Measurements from ENCODE around the gene MOCOS. TPM values are rescaled to one million over a fixed set of nuclear protein-coding genes. Genes with fewer than 3 reads are reported as not detected.

The MOCOS gene
- total RNA-seq, 1 experiment from 2014 or later: 4.2 TPM

DNA sequence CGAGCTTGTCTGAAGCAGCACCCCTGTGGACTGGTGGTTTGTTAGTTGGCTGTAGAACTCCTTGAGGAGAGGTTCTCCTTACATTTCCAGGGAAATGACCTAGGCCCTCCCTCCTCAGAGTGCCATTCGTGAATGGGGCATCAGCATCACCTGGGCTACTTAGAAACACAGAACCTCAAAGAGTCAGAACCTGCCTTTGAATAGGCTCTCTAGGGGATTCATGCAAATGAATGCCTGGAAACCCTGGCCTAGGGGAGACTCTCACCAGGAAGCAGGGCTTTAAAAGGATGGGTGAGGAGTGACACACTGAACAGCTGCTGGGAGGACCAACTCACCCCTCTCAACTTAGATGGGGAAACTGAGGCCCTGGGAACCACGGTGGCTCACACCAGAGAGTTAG lies 2.1 kb upstream of the MOCOS start (continued):
- TF ChIP-seq, protein P1, sequence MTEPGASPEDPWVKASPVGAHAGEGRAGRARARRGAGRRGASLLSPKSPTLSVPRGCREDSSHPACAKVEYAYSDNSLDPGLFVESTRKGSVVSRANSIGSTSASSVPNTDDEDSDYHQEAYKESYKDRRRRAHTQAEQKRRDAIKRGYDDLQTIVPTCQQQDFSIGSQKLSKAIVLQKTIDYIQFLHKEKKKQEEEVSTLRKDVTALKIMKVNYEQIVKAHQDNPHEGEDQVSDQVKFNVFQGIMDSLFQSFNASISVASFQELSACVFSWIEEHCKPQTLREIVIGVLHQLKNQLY (CRISPR knock-in tag; IDR thresholded peaks at IDR 0.05): no peak
- TF ChIP-seq, protein P2, sequence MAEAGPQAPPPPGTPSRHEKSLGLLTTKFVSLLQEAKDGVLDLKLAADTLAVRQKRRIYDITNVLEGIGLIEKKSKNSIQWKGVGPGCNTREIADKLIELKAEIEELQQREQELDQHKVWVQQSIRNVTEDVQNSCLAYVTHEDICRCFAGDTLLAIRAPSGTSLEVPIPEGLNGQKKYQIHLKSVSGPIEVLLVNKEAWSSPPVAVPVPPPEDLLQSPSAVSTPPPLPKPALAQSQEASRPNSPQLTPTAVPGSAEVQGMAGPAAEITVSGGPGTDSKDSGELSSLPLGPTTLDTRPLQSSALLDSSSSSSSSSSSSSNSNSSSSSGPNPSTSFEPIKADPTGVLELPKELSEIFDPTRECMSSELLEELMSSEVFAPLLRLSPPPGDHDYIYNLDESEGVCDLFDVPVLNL (CRISPR knock-in tag; IDR thresholded peaks at IDR 0.05; ENCODE audit: borderline replicate concordance, low read depth): no peak
- TF ChIP-seq, protein P3, sequence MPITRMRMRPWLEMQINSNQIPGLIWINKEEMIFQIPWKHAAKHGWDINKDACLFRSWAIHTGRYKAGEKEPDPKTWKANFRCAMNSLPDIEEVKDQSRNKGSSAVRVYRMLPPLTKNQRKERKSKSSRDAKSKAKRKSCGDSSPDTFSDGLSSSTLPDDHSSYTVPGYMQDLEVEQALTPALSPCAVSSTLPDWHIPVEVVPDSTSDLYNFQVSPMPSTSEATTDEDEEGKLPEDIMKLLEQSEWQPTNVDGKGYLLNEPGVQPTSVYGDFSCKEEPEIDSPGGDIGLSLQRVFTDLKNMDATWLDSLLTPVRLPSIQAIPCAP (CRISPR knock-in tag; IDR thresholded peaks at IDR 0.05): no peak
- TF ChIP-seq OVOL2 (CRISPR knock-in tag; IDR thresholded peaks at IDR 0.05; ENCODE audit: borderline replicate concordance): no peak
- TF ChIP-seq, protein P4, sequence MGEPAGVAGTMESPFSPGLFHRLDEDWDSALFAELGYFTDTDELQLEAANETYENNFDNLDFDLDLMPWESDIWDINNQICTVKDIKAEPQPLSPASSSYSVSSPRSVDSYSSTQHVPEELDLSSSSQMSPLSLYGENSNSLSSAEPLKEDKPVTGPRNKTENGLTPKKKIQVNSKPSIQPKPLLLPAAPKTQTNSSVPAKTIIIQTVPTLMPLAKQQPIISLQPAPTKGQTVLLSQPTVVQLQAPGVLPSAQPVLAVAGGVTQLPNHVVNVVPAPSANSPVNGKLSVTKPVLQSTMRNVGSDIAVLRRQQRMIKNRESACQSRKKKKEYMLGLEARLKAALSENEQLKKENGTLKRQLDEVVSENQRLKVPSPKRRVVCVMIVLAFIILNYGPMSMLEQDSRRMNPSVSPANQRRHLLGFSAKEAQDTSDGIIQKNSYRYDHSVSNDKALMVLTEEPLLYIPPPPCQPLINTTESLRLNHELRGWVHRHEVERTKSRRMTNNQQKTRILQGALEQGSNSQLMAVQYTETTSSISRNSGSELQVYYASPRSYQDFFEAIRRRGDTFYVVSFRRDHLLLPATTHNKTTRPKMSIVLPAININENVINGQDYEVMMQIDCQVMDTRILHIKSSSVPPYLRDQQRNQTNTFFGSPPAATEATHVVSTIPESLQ (CRISPR knock-in tag; IDR thresholded peaks at IDR 0.05): no peak

DNA sequence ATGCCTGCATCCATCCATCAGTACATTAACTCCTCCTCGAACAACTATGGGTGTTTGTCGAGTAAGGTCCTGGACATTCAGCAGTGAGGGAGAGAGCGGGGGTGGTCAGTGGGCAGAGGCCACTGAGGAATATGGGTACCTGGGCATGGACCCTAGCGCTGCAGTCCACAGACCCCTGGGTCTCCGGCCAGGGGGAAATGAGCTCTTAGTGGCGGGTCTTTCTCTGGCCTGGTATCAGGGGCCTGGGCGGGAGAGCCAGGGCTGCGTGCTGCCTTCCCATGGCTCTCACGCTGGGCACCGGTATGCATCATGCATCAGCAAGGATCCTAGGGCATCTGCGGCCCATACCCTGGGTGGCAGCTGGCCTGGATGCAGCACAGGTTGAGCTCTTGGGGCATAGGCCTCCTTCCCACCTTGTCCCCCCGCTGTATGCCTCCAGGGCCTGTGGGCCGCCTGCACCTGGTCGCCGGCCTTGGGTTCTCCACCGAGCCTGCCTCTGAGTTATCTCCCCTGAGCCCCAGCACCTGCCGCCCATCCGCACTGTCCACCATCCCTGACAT lies 1.3 kb upstream of the MOCOS start:
- Mint-ChIP-seq H3K36me3 (no peaks in the 10 kb centered on the region), H3K9me3 (no peaks in the 10 kb centered on the region), H3K4me3 (peak overlapping the region; percentile 80), H3K4me1 (peaks cover 23% of the 10 kb centered on the region), H3K27me3 (ENCODE audit: low read depth) (peaks cover 51% of the 10 kb centered on the region), H3K27ac (no peak overlapping the region)
- DNase-seq (ENCODE audit: low spot score) (no peak), ATAC-seq (peak; percentile 7)
- TF ChIP-seq ESRRA (CRISPR knock-in tag; IDR thresholded peaks at IDR 0.05; ENCODE audit: borderline replicate concordance): 0 out of 2 replicates have a peak, but pooled peaks have one; percentile 32
- no peak for TF ChIP-seq ZNF396 (CRISPR knock-in tag; IDR thresholded peaks at IDR 0.05; ENCODE audit: borderline replicate concordance)
- ChIA-PET POLR2A (interaction anchor here (0.6 kb wide), 1 partner anchor 539 kb away, joined by 3 read pairs; no protein-coding TSS in a partner anchor), CTCF (interaction anchor here (1.0 kb wide), 1 partner anchor 502 kb away, joined by 3 read pairs; no protein-coding TSS in a partner anchor)

DNA sequence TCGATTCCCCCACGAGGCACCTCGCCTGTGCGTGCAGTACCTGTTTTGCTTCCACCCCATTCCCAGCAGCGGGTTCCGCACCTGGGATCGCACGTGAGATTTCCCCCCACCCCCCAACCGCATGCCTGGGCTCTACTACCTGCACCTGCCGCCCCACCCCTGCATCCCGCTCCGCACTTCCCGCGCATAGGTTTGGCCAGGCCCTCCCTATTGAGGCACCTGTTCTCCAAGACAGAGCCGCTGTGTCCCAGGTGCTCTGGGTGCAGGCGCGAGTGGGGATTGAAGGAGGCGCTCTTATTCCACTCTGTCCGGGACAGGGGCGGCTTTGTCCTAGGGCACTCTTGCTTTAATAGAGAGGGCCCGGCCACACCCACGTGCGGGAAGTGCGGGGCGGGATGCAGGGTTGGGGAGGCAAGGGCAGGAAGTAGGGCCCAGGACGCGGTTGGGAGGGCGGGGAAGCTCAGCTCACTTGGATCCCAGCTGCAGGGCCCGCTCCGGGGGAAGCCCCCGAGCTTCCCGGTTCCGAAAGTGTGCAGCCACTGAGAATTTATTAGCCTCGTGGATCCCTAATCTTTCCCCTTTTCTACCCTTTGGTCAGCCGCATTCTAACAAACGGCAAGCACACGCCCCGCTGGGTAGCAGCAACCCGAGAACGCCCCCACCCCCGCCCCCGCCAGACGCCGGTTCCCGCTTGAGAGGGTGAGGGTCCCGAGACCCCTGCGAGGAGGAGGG lies 670 bp upstream of the MOCOS start:
- CTCF ChIA-PET: interaction anchor here (1.0 to 4.6 kb wide), 2 partner anchors 97 to 501 kb away, joined by 3 to 29 read pairs; no protein-coding TSS in a partner anchor
- no peaks in the 10 kb centered on the region for H3K9me3 Mint-ChIP-seq
- TF ChIP-seq, protein P5, sequence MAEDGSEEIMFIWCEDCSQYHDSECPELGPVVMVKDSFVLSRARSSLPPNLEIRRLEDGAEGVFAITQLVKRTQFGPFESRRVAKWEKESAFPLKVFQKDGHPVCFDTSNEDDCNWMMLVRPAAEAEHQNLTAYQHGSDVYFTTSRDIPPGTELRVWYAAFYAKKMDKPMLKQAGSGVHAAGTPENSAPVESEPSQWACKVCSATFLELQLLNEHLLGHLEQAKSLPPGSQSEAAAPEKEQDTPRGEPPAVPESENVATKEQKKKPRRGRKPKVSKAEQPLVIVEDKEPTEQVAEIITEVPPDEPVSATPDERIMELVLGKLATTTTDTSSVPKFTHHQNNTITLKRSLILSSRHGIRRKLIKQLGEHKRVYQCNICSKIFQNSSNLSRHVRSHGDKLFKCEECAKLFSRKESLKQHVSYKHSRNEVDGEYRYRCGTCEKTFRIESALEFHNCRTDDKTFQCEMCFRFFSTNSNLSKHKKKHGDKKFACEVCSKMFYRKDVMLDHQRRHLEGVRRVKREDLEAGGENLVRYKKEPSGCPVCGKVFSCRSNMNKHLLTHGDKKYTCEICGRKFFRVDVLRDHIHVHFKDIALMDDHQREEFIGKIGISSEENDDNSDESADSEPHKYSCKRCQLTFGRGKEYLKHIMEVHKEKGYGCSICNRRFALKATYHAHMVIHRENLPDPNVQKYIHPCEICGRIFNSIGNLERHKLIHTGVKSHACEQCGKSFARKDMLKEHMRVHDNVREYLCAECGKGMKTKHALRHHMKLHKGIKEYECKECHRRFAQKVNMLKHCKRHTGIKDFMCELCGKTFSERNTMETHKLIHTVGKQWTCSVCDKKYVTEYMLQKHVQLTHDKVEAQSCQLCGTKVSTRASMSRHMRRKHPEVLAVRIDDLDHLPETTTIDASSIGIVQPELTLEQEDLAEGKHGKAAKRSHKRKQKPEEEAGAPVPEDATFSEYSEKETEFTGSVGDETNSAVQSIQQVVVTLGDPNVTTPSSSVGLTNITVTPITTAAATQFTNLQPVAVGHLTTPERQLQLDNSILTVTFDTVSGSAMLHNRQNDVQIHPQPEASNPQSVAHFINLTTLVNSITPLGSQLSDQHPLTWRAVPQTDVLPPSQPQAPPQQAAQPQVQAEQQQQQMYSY (CRISPR knock-in tag; IDR thresholded peaks at IDR 0.05): peak; percentile 24; the same call in 1 of the 2 replicates
- TF ChIP-seq GTF2I (CRISPR knock-in tag; conservative IDR thresholded peaks at IDR 0.05): no peak
- TF ChIP-seq CREB1 (CRISPR knock-in tag; IDR thresholded peaks at IDR 0.05): no peak
- TF ChIP-seq, protein P6, sequence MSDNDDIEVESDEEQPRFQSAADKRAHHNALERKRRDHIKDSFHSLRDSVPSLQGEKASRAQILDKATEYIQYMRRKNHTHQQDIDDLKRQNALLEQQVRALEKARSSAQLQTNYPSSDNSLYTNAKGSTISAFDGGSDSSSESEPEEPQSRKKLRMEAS (CRISPR knock-in tag; IDR thresholded peaks at IDR 0.05): peak; percentile 48; the same call in 1 of the 2 replicates
- no peak for TF ChIP-seq PRRX2 (CRISPR knock-in tag; IDR thresholded peaks at IDR 0.05)
- TF ChIP-seq, protein P7, sequence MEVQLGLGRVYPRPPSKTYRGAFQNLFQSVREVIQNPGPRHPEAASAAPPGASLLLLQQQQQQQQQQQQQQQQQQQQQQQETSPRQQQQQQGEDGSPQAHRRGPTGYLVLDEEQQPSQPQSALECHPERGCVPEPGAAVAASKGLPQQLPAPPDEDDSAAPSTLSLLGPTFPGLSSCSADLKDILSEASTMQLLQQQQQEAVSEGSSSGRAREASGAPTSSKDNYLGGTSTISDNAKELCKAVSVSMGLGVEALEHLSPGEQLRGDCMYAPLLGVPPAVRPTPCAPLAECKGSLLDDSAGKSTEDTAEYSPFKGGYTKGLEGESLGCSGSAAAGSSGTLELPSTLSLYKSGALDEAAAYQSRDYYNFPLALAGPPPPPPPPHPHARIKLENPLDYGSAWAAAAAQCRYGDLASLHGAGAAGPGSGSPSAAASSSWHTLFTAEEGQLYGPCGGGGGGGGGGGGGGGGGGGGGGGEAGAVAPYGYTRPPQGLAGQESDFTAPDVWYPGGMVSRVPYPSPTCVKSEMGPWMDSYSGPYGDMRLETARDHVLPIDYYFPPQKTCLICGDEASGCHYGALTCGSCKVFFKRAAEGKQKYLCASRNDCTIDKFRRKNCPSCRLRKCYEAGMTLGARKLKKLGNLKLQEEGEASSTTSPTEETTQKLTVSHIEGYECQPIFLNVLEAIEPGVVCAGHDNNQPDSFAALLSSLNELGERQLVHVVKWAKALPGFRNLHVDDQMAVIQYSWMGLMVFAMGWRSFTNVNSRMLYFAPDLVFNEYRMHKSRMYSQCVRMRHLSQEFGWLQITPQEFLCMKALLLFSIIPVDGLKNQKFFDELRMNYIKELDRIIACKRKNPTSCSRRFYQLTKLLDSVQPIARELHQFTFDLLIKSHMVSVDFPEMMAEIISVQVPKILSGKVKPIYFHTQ (CRISPR knock-in tag; IDR thresholded peaks at IDR 0.05): no peak
- TF ChIP-seq, protein P8, sequence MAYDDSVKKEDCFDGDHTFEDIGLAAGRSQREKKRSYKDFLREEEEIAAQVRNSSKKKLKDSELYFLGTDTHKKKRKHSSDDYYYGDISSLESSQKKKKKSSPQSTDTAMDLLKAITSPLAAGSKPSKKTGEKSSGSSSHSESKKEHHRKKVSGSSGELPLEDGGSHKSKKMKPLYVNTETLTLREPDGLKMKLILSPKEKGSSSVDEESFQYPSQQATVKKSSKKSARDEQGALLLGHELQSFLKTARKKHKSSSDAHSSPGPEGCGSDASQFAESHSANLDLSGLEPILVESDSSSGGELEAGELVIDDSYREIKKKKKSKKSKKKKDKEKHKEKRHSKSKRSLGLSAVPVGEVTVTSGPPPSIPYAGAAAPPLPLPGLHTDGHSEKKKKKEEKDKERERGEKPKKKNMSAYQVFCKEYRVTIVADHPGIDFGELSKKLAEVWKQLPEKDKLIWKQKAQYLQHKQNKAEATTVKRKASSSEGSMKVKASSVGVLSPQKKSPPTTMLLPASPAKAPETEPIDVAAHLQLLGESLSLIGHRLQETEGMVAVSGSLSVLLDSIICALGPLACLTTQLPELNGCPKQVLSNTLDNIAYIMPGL (CRISPR knock-in tag; IDR thresholded peaks at IDR 0.05): no peak
- no peak for TF ChIP-seq NFATC4 (CRISPR knock-in tag; IDR thresholded peaks at IDR 0.05)
- TF ChIP-seq TEAD1 (CRISPR knock-in tag; IDR thresholded peaks at IDR 0.05): no peak
- peak; percentile 58; the same call in 1 of the 2 replicates for TF ChIP-seq TP53 (CRISPR knock-in tag; IDR thresholded peaks at IDR 0.05)
- peak; percentile 65 for DNase-seq (ENCODE audit: low spot score)
- ATAC-seq: peak; percentile 19
- POLR2A ChIA-PET: interaction anchor here (0.7 kb wide), 1 partner anchor 215 kb away, joined by 3 read pairs; no protein-coding TSS in a partner anchor
- H3K4me3 Mint-ChIP-seq: peak overlapping the region; percentile 80
- H3K36me3 Mint-ChIP-seq: peaks cover 1% of the 10 kb centered on the region; the same call in 1 of the 2 replicates
- no peak overlapping the region for H3K27ac Mint-ChIP-seq
- H3K27me3 Mint-ChIP-seq (ENCODE audit: low read depth): peaks cover 51% of the 10 kb centered on the region
- peaks cover 23% of the 10 kb centered on the region for H3K4me1 Mint-ChIP-seq
